Transverse colon (tissue), 4 donors: ENCODE measurements around the gene IKBKG. TPM values are rescaled to one million over a fixed set of nuclear protein-coding genes. Genes with fewer than 3 reads are reported as not detected.
"Not testable (repeated sequence)": the region's sequence is repeated elsewhere in the genome, so short reads cannot be mapped to it uniquely, and the experiment has no call there.

ENCODE experiments used
- DNase-seq: peaks from one replicate; pipeline ENCODE4 v3.0.0-alpha.2; 2019
- H3K27ac ChIP-seq, 4 donors: fragments of 200-600 bp; sonication (generic); 2 replicates each; pipeline ENCODE4 v1.5.1; 2016 to 2018; ENCODE audit warnings: inconsistent platforms in 4 of 4
- H3K27me3 ChIP-seq: fragments of 200-600 bp; sonication (generic); 2 replicates; pipeline ENCODE4 v1.5.1; 2017; ENCODE audit warnings: inconsistent platforms
- H3K36me3 ChIP-seq, 4 donors: fragments of 200-600 bp; sonication (generic); 2 replicates each; pipeline ENCODE4 v1.5.1; 2017 to 2019; ENCODE audit warnings: inconsistent platforms in 4 of 4
- H3K4me1 ChIP-seq, 4 donors: fragments of 200-600 bp; sonication (generic); 2 replicates each; pipeline ENCODE4 v1.5.1; 2017 to 2020; ENCODE audit warnings: inconsistent platforms in 4 of 4
- H3K4me3 ChIP-seq, 4 donors: fragments of 200-600 bp; sonication (generic); 1 replicate in 1 of 4; 2 replicates in 3 of 4; pipeline versions ENCODE4 v1.5.1 to v1.6.1; 2017 to 2019; ENCODE audit warnings: inconsistent platforms in 4 of 4
- H3K9me3 ChIP-seq, 2 donors: fragments of 200-600 bp; sonication (generic); 2 replicates each; pipeline ENCODE4 v1.5.1; 2017 to 2019; ENCODE audit warnings: inconsistent platforms in 2 of 2
- EP300 ChIP-seq: sonication (generic); formaldehyde crosslinking; IDR thresholded peaks from one replicate; pipeline ENCODE4 v1.6.1; 2017; ENCODE audit warnings: antibody characterized with exemption, low read depth
- POLR2A ChIP-seq: fragments of 450-650 bp; IDR thresholded peaks from one replicate; pipeline ENCODE4 v1.6.1; 2016; ENCODE audit warnings: antibody characterized with exemption, mild to moderate bottlenecking, moderate library complexity
- POLR2AphosphoS5 ChIP-seq, 3 donors: sonication (generic); formaldehyde crosslinking; IDR thresholded peaks; one replicate each; pipeline ENCODE4 v1.6.1; 2016; ENCODE audit warnings: antibody characterized with exemption in 3 of 3
- WGBS, 2 donors: methylation state at CpG; one replicate each; pipeline ENCODE4 v1.1.5; 2018; ENCODE audit warnings: low coverage in 1 of 2; 5-methylcytosine and 5-hydroxymethylcytosine counted together
- in situ Hi-C, 4 donors: fragments of 200-750 bp; cut with MboI; loops; one replicate each; pipeline versions ENCODE4 v1.15.0 to v1.15.1; 2017; ENCODE audit warnings: low sequenced_read_pairs in 3 of 4, low pct_ligation_motif_present in 1 of 4, low pct_unique_long_range_greater_than_20kb in 1 of 4
- intact Hi-C: fragments of 100-400 bp; cut with DNase I; formaldehyde crosslinking; loops from one replicate; pipeline ENCODE4 v1.15.1; 2023; ENCODE audit warnings: low total_unique reads
- total RNA-seq, 4 donors: library from RNA; depleted of rRNA; stranded (reverse); fragments of >200 nt; gene quantifications; one replicate each; pipeline ENCODE4 v1.1.0, GENCODE V29; 2016
- TF ChIP-seq, protein P1 (sequence below), 5 experiments: fragments of 200-600 bp in 3 of 5; fragments of 450-650 bp in 2 of 5; sonication (generic) in 3 of 5; IDR thresholded peaks; 1 replicate in 2 of 5; 2 replicates in 3 of 5; pipeline ENCODE4 v1.5.1; 2016 to 2017; ENCODE audit warnings: antibody characterized with exemption in 5 of 5, inconsistent platforms in 3 of 5, mild to moderate bottlenecking in 2 of 5, moderate library complexity in 1 of 5

Gene IKBKG, protein sequence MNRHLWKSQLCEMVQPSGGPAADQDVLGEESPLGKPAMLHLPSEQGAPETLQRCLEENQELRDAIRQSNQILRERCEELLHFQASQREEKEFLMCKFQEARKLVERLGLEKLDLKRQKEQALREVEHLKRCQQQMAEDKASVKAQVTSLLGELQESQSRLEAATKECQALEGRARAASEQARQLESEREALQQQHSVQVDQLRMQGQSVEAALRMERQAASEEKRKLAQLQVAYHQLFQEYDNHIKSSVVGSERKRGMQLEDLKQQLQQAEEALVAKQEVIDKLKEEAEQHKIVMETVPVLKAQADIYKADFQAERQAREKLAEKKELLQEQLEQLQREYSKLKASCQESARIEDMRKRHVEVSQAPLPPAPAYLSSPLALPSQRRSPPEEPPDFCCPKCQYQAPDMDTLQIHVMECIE
- 10 to 100 TPM; 12.2 to 61.1 (median 25.1) TPM for total RNA-seq

DNA sequence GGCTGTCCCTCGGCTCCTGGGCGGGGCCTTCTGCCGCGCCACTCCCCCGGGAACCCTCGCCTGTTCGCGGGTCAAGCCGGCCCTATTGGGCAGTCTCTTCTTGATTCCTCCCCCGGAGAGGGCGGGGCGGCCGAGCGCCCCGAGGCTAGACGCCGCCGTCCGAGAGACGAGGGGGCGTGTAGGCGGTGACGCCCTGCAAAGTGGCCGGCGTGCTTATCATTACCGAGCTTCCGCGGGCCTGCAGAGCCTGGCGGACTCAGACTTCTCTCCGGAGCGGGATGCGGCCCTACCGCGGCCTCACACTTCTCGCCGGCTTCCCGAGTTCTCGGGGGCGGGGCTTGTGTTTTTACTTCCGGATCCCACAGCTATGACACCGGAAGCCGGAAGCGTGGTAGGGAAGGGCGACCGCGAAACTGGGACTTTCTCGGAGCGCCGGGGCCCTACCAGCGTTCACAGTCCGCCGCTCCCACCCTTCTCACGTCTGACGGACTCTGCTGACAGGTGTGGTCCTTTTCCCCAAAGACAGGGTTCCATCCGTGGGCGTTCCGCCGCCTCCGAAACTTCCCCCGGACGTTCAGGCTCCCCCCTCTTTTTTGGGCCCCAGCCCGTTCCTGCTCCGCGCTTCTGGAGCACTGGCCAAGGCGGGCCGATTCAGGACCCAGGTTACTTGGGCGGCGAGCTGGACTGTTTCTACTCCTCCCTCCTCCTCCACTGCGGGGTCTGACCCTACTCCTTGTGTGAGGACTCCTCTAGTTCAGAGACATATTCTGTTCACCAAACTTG is at the start of gene IKBKG:
TSS of gene IKBKG (plus strand) at position 376 of the 783 bp plus-strand sequence. CDS start 4,383 bp downstream, outside the sequence.
- peak; percentile 92 for DNase-seq
- TF ChIP-seq POLR2AphosphoS5 (IDR thresholded peaks at IDR 0.05) (peak; percentile 20 to 72 (median 64)), POLR2A (peak; percentile 67), EP300 (no peak)
- in situ Hi-C loops (loop anchor here in 3 of 4 donors (25.0 kb wide), 3 partner anchors 135 to 1585 kb away; partner anchors contain the start of genes DNASE1L1 (in 3 of the 3), TAFAZZIN (in 3 of the 3), HCFC1 (in 1 of the 3) and TMEM187 (in 1 of the 3)), intact Hi-C loops (no loop called here)
- WGBS, 2 donors: 0 to 55% methylated on average over 1 to 65 of the region's 69 CpGs
- H3K4me3 ChIP-seq: peak within 1 kb of the TSS; percentile 50 to 73 (median 59)
- no peaks in the 10 kb centered on the region for H3K27me3 ChIP-seq
- H3K4me1 ChIP-seq: peaks cover 0 to 25% (median 7%) of the 10 kb centered on the region in 4 donors
- no peaks in the 10 kb centered on the region for H3K36me3 ChIP-seq
- H3K9me3 ChIP-seq: no peaks in the 10 kb centered on the region
- H3K27ac ChIP-seq: peak within 1 kb of the TSS; percentile 88 to 95 (median 92)

DNA sequence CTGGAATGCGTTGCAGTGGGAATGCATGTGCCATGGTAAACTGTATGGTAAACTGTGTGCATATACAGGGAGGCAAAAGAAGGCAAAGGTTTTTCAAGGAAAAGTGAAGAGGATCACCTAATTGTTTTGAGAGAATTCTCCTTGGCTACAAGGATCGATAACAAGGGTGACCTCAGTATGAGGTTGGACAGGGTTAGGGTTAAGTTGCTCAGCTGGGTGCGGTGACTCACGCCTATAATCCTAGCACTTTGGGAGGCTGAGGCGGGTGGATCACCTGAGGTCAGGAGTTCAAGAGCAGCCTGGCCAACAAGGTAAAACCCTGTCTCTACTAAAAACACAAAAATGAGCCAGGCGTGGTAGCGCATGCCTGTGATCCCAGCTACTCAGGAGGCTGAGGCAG is 46.0 kb upstream of the IKBKG start:
- 79 to 80% methylated on average over 1 to 7 of the region's 7 CpGs for WGBS, 2 donors
- H3K4me1 ChIP-seq, DNase-seq, H3K36me3 ChIP-seq, H3K9me3 ChIP-seq, in situ Hi-C loops, H3K27me3 ChIP-seq, H3K27ac ChIP-seq, intact Hi-C loops, H3K4me3 ChIP-seq: not testable (repeated sequence)

DNA sequence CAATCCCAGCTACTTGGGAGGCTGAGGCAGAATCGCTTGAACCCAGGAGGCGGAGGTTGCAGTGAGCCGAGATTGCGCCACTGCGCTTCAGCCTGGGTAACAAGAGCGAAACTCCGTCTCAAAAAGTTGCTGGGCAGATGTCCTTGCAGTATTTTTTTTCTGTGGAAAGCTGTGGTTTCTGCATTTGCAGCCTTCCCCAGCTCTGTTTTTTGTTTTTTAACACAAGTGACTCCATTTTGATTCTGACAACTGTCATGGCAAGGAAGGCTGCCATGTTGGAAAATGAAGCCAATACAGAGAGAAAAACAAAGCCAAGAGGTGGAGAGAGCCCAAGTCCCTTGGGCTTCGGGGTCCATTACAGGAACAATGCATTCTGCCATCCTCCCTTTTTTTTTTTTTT is 45.3 kb upstream of the IKBKG start:
- Histone ChIP-seq H3K9me3 (no peaks in the 10 kb centered on the region), H3K36me3 (no peaks in the 10 kb centered on the region), H3K4me3 (no peak overlapping the region), H3K27ac (no peak overlapping the region), H3K27me3 (no peaks in the 10 kb centered on the region), H3K4me1 (no peaks in the 10 kb centered on the region)
- DNase-seq: no peak
- 91% methylated on average over 8 of the region's 8 CpGs; no CpG with 5 or more reads in 1 of the 2 donors for WGBS, 2 donors
- intact Hi-C loops (no loop called here), in situ Hi-C loops (no loop called here)
- TF ChIP-seq EP300: no peak

DNA sequence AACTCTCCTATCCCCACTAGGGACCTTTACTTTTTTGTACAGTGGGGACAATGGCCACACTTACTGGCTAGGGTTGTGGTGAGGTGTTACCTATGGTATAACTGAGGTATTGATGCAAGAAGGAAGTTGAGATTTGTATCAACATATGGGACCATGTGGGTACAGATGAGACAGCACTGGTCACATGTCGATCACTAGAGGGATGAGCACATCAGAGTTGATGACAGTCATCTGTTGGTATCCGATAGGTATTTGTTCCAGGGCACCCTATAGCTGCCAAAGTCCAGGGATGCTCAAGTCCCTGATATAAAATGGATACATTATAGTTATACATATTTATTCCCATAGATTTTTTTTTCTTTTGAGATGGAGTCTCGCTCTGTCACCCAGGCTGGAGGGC is 44.4 kb upstream of the IKBKG start:
- TF ChIP-seq POLR2AphosphoS5 (IDR thresholded peaks at IDR 0.05): no peak
- TF ChIP-seq POLR2A: no peak
- no peak for TF ChIP-seq EP300
- TF ChIP-seq, protein P1, sequence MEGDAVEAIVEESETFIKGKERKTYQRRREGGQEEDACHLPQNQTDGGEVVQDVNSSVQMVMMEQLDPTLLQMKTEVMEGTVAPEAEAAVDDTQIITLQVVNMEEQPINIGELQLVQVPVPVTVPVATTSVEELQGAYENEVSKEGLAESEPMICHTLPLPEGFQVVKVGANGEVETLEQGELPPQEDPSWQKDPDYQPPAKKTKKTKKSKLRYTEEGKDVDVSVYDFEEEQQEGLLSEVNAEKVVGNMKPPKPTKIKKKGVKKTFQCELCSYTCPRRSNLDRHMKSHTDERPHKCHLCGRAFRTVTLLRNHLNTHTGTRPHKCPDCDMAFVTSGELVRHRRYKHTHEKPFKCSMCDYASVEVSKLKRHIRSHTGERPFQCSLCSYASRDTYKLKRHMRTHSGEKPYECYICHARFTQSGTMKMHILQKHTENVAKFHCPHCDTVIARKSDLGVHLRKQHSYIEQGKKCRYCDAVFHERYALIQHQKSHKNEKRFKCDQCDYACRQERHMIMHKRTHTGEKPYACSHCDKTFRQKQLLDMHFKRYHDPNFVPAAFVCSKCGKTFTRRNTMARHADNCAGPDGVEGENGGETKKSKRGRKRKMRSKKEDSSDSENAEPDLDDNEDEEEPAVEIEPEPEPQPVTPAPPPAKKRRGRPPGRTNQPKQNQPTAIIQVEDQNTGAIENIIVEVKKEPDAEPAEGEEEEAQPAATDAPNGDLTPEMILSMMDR (IDR thresholded peaks at IDR 0.05): no peak
- intact Hi-C loops (no loop called here), in situ Hi-C loops (no loop called here)
- no peaks in the 10 kb centered on the region for H3K27me3 ChIP-seq
- no peak for DNase-seq
- no peak overlapping the region for H3K4me3 ChIP-seq
- WGBS, 2 donors: 81% methylated on average over 3 of the region's 3 CpGs; no CpG with 5 or more reads in 1 of the 2 donors
- H3K27ac ChIP-seq: no peak overlapping the region
- no peaks in the 10 kb centered on the region for H3K36me3 ChIP-seq
- no peaks in the 10 kb centered on the region for H3K4me1 ChIP-seq
- H3K9me3 ChIP-seq: no peaks in the 10 kb centered on the region

DNA sequence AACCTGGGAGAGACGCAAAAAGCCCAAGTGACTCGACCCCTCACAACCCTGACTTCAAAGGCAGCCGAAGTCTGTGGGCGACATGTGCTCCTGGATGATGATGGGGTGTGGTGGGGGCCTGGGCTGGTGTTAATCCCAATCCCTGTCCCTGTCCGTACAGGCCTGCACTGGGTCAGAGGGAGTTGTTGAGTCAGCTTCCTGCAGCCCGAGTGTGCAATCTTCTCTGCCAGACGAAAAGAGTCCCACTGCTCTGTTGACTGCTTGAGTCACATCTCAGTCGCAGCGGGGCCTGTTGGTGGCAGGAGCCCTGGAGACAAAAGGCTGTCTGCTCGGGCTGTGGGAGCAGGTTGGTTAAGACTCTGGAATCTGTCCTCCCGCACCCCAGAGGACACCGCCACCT is 41.7 kb upstream of the IKBKG start:
- in situ Hi-C loops: no loop called here

More for the DNA sequence above, 41.7 kb upstream of the IKBKG start:
- H3K9me3 ChIP-seq: no peaks in the 10 kb centered on the region
- intact Hi-C loops: no loop called here
- WGBS, 2 donors: 85% methylated on average over 9 of the region's 12 CpGs; no CpG with 5 or more reads in 1 of the 2 donors
- TF ChIP-seq EP300: no peak
- no peak for TF ChIP-seq POLR2AphosphoS5 (IDR thresholded peaks at IDR 0.05)
- TF ChIP-seq, protein P1 (IDR thresholded peaks at IDR 0.05): no peak
- TF ChIP-seq POLR2A: no peak
- no peaks in the 10 kb centered on the region for H3K36me3 ChIP-seq
- DNase-seq: no peak
- no peak overlapping the region for H3K27ac ChIP-seq
- no peak overlapping the region for H3K4me3 ChIP-seq
- H3K27me3 ChIP-seq: no peaks in the 10 kb centered on the region
- H3K4me1 ChIP-seq: no peaks in the 10 kb centered on the region
